Measurements from ENCODE around the gene LCOR. TPM values are rescaled to one million over a fixed set of nuclear protein-coding genes. Genes with fewer than 3 reads are reported as not detected.
A peak's percentile ranks its signal among the peaks of the same experiment; 100 is the strongest.

The LCOR gene
- total RNA-seq, 4 donors from 2014 or later: 13.0 to 36.8 (median 17.1) TPM

- no peak for TF ChIP-seq EP300 (IDR thresholded peaks at IDR 0.05)
- TF ChIP-seq CTCF (IDR thresholded peaks at IDR 0.05): no peak
- TF ChIP-seq POLR2AphosphoS5 (IDR thresholded peaks at IDR 0.05): no peak
- TF ChIP-seq POLR2A (IDR thresholded peaks at IDR 0.05): no peak
- Histone ChIP-seq H3K9me3 (no peaks in the 10 kb centered on the region), H3K27me3 (no peaks in the 10 kb centered on the region), H3K4me3 (no peak overlapping the region), H3K4me1 (no peaks in the 10 kb centered on the region), H3K27ac (no peak overlapping the region), H3K36me3 (no peaks in the 10 kb centered on the region)
- 87% methylated on average over 1 of the region's 1 CpG for WGBS
- no peak for DNase-seq (ENCODE audit: low spot score in 2 of 2)
Measured at GRCh38 chr10:96902117-96902516, 70.0 kb downstream of the LCOR start.

- Histone ChIP-seq H3K27me3 (no peaks in the 10 kb centered on the region), H3K27ac (no peak overlapping the region), H3K9me3 (no peaks in the 10 kb centered on the region), H3K36me3 (no peaks in the 10 kb centered on the region), H3K4me1 (no peaks in the 10 kb centered on the region), H3K4me3 (no peak overlapping the region)
- no peak for DNase-seq (ENCODE audit: low spot score in 2 of 2)
- 87% methylated on average over 4 of the region's 4 CpGs for WGBS
- no peak for TF ChIP-seq EP300 (IDR thresholded peaks at IDR 0.05)
- no peak for TF ChIP-seq POLR2A (IDR thresholded peaks at IDR 0.05)
- TF ChIP-seq POLR2AphosphoS5 (IDR thresholded peaks at IDR 0.05): no peak
- no peak for TF ChIP-seq CTCF (IDR thresholded peaks at IDR 0.05)
Measured at GRCh38 chr10:96902731-96903358, 70.7 kb downstream of the LCOR start.

- Histone ChIP-seq H3K4me1 (no peaks in the 10 kb centered on the region), H3K36me3 (peaks cover 4% of the 10 kb centered on the region), H3K27ac (no peak overlapping the region), H3K9me3 (no peaks in the 10 kb centered on the region), H3K27me3 (no peaks in the 10 kb centered on the region), H3K4me3 (no peak overlapping the region)
- 86% methylated on average over 4 of the region's 4 CpGs for WGBS
- TF ChIP-seq POLR2AphosphoS5 (IDR thresholded peaks at IDR 0.05) (no peak), EP300 (IDR thresholded peaks at IDR 0.05) (no peak), POLR2A (IDR thresholded peaks at IDR 0.05) (no peak), CTCF (IDR thresholded peaks at IDR 0.05) (no peak)
- no peak for DNase-seq (ENCODE audit: low spot score in 2 of 2)
Measured at GRCh38 chr10:96904648-96905047, 72.5 kb downstream of the LCOR start.

- Histone ChIP-seq H3K4me1 (no peaks in the 10 kb centered on the region), H3K9me3 (no peaks in the 10 kb centered on the region), H3K36me3 (peaks cover 4% of the 10 kb centered on the region), H3K4me3 (no peak overlapping the region), H3K27ac (no peak overlapping the region), H3K27me3 (no peaks in the 10 kb centered on the region)
- TF ChIP-seq CTCF (IDR thresholded peaks at IDR 0.05) (no peak), POLR2AphosphoS5 (IDR thresholded peaks at IDR 0.05) (no peak), POLR2A (IDR thresholded peaks at IDR 0.05) (no peak), EP300 (IDR thresholded peaks at IDR 0.05) (no peak)
- no peak for DNase-seq (ENCODE audit: low spot score in 2 of 2)
Measured at GRCh38 chr10:96906864-96907263, 74.8 kb downstream of the LCOR start.

GRCh38 chr10:96910488-96911395, 78.6 kb downstream of the LCOR start:
- 89% methylated on average over 13 of the region's 13 CpGs for WGBS
- no peak for DNase-seq (ENCODE audit: low spot score in 2 of 2)

More at GRCh38 chr10:96910488-96911395, 78.6 kb downstream of the LCOR start:
- Histone ChIP-seq H3K27ac (no peak overlapping the region), H3K27me3 (no peaks in the 10 kb centered on the region), H3K9me3 (no peaks in the 10 kb centered on the region), H3K4me3 (no peak overlapping the region), H3K36me3 (peaks cover 13% of the 10 kb centered on the region), H3K4me1 (no peaks in the 10 kb centered on the region)
- TF ChIP-seq POLR2A (IDR thresholded peaks at IDR 0.05) (no peak), CTCF (IDR thresholded peaks at IDR 0.05) (peak; percentile 16 to 47)

Data from suprapubic skin (tissue), 4 donors.